ENCODE data around the gene TPRG1. TPM values are rescaled to one million over a fixed set of nuclear protein-coding genes. Genes with fewer than 3 reads are reported as not detected.

Gene TPRG1
- total RNA-seq, 2 experiments from 2014 or later = 2.1 to 2.9 TPM

DNA sequence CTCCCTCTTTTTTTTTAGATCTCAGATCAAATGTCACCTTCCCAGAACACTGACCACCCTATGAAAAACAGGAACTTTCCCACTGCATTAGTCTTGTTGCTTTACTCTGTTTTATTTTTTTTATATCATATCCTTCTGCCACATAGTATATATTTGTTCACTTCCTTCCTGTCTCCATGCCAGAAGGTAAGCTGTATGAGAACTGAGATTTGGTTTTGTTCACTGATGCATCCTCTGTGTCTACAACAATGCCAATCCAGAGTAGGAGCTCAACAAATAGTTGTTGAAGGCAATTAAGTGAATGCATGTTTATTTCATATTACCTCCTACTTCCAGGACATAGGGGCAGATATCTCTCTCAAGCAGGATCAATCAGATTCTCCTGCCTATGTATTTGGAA is 114.4 kb downstream of the TPRG1 start:
- CTCF ChIA-PET = no interaction called here
- H3K4me1 ChIP-seq (ENCODE audit: insufficient read depth, low read length) = peaks cover 12% of the 10 kb centered on the region
- H3K27ac Mint-ChIP-seq = peak overlapping the region; percentile 56
- no peaks in the 10 kb centered on the region for H3K36me3 Mint-ChIP-seq (ENCODE audit: low read depth)
- TF ChIP-seq, protein P1, sequence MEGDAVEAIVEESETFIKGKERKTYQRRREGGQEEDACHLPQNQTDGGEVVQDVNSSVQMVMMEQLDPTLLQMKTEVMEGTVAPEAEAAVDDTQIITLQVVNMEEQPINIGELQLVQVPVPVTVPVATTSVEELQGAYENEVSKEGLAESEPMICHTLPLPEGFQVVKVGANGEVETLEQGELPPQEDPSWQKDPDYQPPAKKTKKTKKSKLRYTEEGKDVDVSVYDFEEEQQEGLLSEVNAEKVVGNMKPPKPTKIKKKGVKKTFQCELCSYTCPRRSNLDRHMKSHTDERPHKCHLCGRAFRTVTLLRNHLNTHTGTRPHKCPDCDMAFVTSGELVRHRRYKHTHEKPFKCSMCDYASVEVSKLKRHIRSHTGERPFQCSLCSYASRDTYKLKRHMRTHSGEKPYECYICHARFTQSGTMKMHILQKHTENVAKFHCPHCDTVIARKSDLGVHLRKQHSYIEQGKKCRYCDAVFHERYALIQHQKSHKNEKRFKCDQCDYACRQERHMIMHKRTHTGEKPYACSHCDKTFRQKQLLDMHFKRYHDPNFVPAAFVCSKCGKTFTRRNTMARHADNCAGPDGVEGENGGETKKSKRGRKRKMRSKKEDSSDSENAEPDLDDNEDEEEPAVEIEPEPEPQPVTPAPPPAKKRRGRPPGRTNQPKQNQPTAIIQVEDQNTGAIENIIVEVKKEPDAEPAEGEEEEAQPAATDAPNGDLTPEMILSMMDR (IDR thresholded peaks at IDR 0.05) = no peak
- intact Hi-C loops (cut with DNase I, micrococcal nuclease) = loop anchor here in 1 of 2 experiments (5.0 kb wide), 1 partner anchor 71 kb away; no protein-coding TSS in a partner anchor
- H3K9me3 ChIP-seq (ENCODE audit: control insufficient read depth in 1 of 2, insufficient read depth in 1 of 2, low read length in 2 of 2) = no peaks in the 10 kb centered on the region
- peak; percentile 72 for ATAC-seq (ENCODE audit: poor library complexity)
- no peak overlapping the region for H3K27ac ChIP-seq (ENCODE audit: low read depth in 1 of 2, low read length in 2 of 2)
- no peaks in the 10 kb centered on the region for H3K27me3 ChIP-seq (ENCODE audit: control insufficient read depth in 1 of 2, insufficient read depth in 2 of 2, low read length in 2 of 2)
- H3K36me3 ChIP-seq (ENCODE audit: insufficient read depth, low read length) = no peaks in the 10 kb centered on the region
- peak overlapping the region; percentile 56 for H3K4me3 Mint-ChIP-seq
- DNase-seq = peak in 1 of 14 experiments; percentile 21
- no peaks in the 10 kb centered on the region for H3K9me3 Mint-ChIP-seq
- H3K27me3 Mint-ChIP-seq = no peaks in the 10 kb centered on the region
- POLR2A ChIA-PET = interaction anchor here (0.7 to 2.0 kb wide), 8 partner anchors 9 to 70 kb away, joined by 3 to 11 read pairs (median 4); no protein-coding TSS in a partner anchor
- H3K4me1 Mint-ChIP-seq (ENCODE audit: low read depth) = peaks cover 42% of the 10 kb centered on the region
- no peak overlapping the region for H3K4me3 ChIP-seq (ENCODE audit: low read length)

GRCh38 chr3:189286916-189287315 is 115.1 kb downstream of the TPRG1 start:
- Histone ChIP-seq H3K27ac (ENCODE audit: low read depth in 1 of 2, low read length in 2 of 2) (no peak overlapping the region), H3K36me3 (ENCODE audit: insufficient read depth, low read length) (no peaks in the 10 kb centered on the region), H3K4me3 (ENCODE audit: low read length) (no peak overlapping the region), H3K27me3 (ENCODE audit: control insufficient read depth in 1 of 2, insufficient read depth in 2 of 2, low read length in 2 of 2) (no peaks in the 10 kb centered on the region), H3K9me3 (ENCODE audit: control insufficient read depth in 1 of 2, insufficient read depth in 1 of 2, low read length in 2 of 2) (no peaks in the 10 kb centered on the region), H3K4me1 (ENCODE audit: insufficient read depth, low read length) (peaks cover 12% of the 10 kb centered on the region)
- peaks cover 42% of the 10 kb centered on the region for H3K4me1 Mint-ChIP-seq (ENCODE audit: low read depth)
- intact Hi-C loops (cut with DNase I, micrococcal nuclease) = loop anchor here in 1 of 2 experiments (5.0 kb wide), 1 partner anchor 70 kb away; no protein-coding TSS in a partner anchor
- no peaks in the 10 kb centered on the region for H3K9me3 Mint-ChIP-seq
- ATAC-seq (ENCODE audit: poor library complexity) (no peak), DNase-seq (no peak)
- H3K27ac Mint-ChIP-seq = peak overlapping the region; percentile 56
- CTCF ChIA-PET = no interaction called here
- no peak overlapping the region for H3K4me3 Mint-ChIP-seq
- POLR2A ChIA-PET = interaction anchor here (0.7 to 2.0 kb wide), 8 partner anchors 10 to 69 kb away, joined by 3 to 11 read pairs (median 4); no protein-coding TSS in a partner anchor
- no peaks in the 10 kb centered on the region for H3K27me3 Mint-ChIP-seq
- TF ChIP-seq, protein P1 (IDR thresholded peaks at IDR 0.05) = no peak
- H3K36me3 Mint-ChIP-seq (ENCODE audit: low read depth) = no peaks in the 10 kb centered on the region

- H3K36me3 ChIP-seq (ENCODE audit: insufficient read depth, low read length) = no peaks in the 10 kb centered on the region
- no peaks in the 10 kb centered on the region for H3K27me3 Mint-ChIP-seq
- peaks cover 42% of the 10 kb centered on the region for H3K4me1 Mint-ChIP-seq (ENCODE audit: low read depth)
- TF ChIP-seq, protein P1 (IDR thresholded peaks at IDR 0.05) = no peak
- no peak for ATAC-seq (ENCODE audit: poor library complexity)
- intact Hi-C loops (cut with DNase I, micrococcal nuclease) = loop anchor here in 1 of 2 experiments (5.0 kb wide), 1 partner anchor 69 kb away; no protein-coding TSS in a partner anchor
- ChIA-PET POLR2A (interaction anchor here (0.6 to 1.9 kb wide), 5 partner anchors 10 to 36 kb away, joined by 3 to 12 read pairs (median 3); no protein-coding TSS in a partner anchor), CTCF (interaction anchor here (1.4 to 1.6 kb wide), 2 partner anchors 15 to 42 kb away, joined by 5 read pairs; no protein-coding TSS in a partner anchor)
- H3K9me3 ChIP-seq (ENCODE audit: control insufficient read depth in 1 of 2, insufficient read depth in 1 of 2, low read length in 2 of 2) = no peaks in the 10 kb centered on the region
- H3K27ac ChIP-seq (ENCODE audit: low read depth in 1 of 2, low read length in 2 of 2) = no peak overlapping the region
- no peak for DNase-seq
- H3K36me3 Mint-ChIP-seq (ENCODE audit: low read depth) = no peaks in the 10 kb centered on the region
- H3K27me3 ChIP-seq (ENCODE audit: control insufficient read depth in 1 of 2, insufficient read depth in 2 of 2, low read length in 2 of 2) = no peaks in the 10 kb centered on the region
- H3K4me1 ChIP-seq (ENCODE audit: insufficient read depth, low read length) = peaks cover 12% of the 10 kb centered on the region
- no peaks in the 10 kb centered on the region for H3K9me3 Mint-ChIP-seq
- H3K4me3 ChIP-seq (ENCODE audit: low read length) = no peak overlapping the region
- H3K4me3 Mint-ChIP-seq = no peak overlapping the region
- no peak overlapping the region for H3K27ac Mint-ChIP-seq
Observed at GRCh38 chr3:189288348-189289235, 116.8 kb downstream of the TPRG1 start.
